HG03103 (cell line): ENCODE results near the gene CSNK2B.

ENCODE experiments used
- ATAC-seq: cut with Tn5 transposase; IDR thresholded peaks from one replicate; pipeline ENCODE4 v1.9.1; 2021; ENCODE audit warnings: low read depth; ENCODE audit not compliant: unreplicated experiment

CSNK2B gene

DNA sequence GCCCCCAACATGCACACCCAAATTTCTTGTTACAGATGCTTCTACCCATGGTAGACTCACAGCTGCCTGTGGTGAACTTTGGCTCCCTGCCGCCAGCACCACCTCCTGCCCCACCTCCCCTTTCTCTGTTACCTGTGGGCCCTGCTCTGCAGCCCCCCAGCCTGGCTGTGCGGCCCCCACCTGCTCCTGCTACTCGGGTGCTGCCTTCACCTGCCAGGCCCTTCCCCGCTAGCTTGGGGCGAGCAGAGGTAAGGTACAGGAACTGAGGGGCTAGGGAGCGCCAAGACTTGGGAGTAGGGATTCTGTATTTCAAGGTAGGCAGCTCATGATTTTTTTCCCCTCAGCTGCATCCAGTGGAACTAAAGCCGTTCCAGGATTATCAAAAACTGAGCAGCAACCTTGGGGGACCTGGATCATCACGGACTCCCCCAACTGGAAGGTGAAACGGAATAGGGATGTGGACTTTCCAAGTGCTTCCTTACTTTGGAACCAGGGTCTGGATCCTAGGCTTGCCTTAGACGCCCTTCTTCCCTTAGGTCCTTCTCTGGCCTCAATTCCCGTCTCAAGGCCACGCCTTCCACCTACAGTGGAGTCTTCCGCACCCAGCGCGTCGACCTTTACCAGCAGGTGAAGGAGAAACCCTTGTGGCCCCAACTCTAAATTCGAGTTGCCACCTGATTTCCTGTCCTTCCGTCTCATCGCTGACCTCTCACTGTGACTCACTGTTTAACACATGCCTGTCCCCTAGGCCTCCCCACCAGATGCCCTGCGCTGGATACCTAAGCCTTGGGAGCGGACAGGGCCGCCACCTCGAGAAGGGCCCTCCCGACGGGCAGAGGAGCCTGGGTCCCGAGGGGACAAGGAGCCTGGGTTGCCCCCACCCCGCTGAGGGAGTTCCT, 28.9 kb upstream of the CSNK2B start:
- no peak for ATAC-seq

DNA sequence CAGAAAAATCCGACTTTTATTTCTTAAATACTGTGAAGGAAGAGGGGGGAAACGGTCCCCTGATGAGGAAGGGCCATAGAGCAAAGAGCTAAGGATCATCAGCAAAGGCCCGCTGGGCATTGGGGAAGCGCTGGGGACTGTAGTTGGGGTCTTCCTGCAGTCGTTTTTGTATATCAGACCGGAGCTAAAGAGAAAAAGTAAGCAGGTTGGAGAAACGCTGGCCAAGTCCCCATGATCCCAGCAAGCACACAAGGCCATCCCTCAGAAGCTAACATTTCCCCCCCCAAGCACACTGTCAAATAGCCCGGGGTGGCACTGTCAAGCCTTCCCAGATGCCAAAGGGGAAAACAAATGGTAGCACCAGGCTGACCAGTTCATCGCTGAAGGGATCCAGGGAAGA, 26.8 kb upstream of the CSNK2B start:
- no peak for ATAC-seq

DNA sequence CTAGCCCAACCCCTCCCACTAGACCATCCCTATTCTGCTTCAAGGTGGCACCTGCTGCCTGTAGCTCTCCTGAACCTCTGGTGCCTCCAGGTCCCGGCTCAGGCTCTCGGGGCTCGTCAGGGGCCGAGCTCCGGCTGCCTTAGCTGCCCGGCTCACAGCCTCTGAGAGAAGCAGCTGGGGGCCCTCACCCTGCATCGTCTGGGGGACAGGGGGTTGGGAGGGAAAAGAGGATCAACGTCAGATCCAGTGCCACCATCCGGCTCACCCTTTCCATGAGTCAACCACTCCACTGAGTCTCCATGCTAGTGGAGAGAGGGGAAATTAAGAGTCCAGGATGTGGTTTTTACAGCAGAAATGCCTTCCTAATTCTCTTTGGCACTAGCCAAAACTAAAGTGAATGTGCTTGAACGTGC, 26.4 kb upstream of the CSNK2B start:
- no peak for ATAC-seq

DNA sequence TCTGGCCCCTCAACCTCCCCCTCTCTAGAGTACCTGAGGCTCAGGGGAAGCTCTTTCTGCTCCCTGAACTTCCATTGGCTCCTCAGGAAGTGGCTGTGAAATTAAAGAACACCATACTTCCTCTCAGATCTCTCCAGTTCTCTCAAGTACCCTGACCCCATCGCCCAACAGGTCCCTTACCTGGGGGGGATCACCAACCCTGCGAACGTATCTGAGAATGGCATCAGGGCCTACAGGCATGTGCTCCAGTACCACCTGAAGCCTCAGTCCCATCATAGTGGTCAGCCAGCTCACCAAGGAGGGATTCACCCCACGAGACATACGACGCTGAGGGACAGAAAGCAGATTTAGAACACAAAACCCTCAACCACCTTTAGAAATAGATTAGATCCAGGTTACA, 25.3 kb upstream of the CSNK2B start:
- no peak for ATAC-seq

DNA sequence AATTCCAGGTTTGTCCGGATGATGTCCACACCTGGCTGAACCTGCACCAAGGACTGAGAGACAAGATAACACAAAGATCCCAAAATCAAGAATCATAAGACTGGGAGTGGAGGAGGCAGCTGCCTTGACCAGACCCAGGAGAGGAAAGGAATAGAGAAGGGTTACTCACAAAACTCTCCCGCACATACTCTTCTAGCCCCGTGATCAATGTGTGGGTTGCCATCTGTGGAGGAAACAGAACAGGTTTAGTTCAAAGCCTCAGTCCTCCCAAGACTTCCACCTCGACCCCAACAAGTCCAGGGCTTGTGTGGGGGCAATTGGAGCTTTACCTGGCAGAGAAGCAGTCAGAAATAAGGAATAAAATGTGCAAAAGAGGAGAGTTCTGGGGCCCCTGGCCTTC, 24.5 kb upstream of the CSNK2B start:
- ATAC-seq, result no peak

DNA sequence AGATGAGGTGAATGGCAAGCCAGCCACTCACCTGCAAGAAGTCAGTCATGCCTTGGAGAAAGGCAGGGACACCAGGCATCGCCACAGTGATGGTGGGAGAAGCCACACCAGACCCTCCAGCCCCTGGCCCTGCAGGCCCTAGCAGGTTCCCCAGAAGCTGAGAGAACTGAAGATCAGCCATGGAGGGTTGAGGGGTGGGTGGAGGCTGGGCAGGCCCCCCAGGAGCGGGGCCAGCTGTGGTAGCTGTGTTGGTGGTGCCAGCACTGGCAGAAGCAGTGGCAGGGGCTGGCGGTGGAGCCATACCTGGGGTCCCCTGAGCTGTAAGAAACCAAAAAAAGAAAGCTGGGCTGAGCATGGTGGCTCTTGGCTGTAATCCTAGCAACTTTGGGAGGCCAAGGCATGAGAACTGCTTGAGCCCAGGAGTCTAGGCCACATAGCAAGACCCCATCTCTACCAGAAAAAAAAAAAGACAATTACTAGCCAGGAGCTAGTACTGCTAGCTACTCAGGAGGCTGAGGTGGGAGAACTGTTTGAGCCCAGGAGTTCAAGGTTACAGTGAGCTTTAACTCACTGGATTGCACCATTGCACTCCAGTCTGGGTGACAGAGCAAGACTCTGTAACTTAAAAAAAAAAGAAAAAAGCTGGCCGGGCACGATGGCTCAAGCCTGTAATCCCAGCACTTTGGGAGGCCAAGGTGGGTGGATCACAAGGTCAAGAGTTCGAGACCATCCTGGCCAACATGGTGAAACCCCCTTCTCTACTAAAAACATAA, 22.9 kb upstream of the CSNK2B start:
- ATAC-seq, result no peak

DNA sequence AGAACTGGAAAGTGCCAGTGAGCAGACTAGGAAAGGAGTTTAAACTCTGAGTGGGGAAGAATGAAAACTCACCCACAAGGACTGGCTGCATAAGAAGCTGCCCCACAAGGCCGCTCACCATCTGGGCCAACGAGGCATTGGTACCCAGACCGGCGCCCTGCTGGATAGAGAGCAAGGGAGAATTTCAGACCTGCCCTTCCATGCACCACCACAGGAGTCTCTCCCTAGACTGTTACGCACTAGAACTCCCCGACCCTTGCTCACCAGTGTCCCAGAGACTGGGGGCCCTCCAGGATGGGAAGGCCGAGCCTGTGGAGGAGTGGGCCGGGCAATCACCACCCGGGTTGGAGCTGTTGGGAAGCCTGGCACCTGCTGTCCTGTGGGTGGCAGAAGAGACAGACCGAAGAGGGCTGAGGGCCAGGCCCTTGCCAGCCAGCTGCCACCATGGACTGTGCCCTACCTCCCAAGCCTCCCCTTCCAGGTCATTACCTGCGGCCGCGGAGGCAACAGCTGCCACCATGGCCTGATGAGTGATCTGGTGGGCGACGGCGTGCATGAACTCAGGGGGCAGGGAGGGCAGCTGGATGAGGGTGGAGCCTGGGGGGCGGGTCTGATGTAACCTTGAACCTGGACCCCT, 21.9 kb upstream of the CSNK2B start:
- ATAC-seq, result no peak

DNA sequence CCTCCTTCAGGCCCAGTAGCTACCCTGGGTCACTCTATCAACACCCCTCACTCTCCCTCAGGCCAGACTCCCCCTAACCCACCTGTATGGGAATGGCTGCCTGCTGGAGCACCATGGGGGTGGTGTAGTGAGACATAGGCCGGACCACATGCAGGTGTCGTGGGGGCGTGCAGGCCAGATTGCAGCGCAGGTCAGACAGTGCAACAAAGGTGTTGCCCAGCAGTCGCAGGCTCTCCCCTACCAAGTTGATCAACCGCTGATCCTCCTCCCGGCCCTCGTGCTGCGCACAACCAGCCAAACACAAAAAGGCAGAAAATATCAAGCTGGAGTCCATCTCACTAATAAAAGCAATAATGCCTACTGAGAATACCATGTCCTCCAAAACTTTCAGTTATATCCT, 20.6 kb upstream of the CSNK2B start:
- ATAC-seq, result no peak

DNA sequence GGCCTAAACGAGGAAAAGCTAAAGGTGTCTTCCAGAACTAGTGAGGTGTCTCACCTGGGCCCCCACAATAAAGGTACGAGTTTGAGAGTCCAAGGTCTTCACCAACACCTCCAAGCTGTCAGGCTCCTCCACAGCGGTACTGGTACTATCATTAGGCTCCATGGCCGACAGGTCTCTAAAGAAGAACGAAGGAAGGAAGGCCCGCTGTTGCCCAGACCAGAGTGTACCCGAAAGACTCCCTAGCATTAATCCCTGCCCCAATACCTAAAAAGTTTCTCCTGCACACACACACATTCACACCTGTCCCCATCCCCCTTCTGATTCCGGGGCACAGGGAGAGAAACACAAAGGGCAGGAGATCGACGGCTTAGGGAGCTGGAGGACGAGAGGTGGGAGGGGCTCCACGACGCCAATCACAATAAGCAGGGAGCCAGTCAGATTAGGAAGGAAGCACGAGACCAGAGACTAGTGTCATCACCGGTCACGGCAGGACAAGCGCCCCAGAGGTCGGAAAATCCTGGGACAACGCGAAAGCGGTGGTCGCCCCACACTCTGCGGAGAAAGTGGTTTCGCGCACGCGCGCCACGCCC, 14.2 kb upstream of the CSNK2B start:
- ATAC-seq, result peak; percentile 26

DNA sequence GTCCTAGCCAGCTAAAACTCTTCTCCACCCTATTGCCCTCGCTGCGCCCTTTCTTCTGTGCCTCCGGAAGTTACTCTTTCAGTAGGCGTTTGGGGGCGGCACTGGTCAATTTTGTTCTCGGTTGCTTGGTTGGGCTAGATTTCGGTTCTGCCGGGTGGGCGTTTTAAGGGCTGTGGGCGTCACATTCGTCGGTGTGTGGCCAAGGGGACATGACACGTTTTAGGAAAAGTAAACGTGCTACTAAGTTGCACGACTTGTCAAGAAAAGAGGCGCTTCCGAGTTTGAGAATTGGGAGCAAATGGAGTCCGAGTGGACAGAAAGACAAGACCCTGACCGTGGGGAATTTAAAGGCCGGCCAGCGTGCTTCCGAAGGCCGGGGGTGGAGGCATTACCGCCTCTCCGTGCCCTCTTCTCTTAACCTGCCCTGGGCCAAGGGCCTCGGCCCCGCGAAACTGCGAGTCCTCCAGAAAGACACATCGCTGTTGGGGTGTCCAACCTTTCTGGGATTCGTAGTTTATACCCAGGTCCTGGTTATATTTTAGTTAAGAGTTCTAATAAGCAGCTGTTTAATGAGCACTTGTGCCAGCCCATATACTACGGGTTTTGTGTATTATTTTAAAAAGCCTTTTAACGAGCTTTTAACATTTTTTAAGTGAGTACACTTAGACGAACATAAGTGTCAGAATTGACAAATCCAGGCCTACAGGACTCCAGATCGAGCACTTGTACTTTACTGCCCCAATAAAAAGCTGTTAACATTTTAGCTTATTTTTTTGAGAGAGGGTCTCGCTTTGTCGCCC, 12.8 kb upstream of the CSNK2B start:
- ATAC-seq, result peak; percentile 49

DNA sequence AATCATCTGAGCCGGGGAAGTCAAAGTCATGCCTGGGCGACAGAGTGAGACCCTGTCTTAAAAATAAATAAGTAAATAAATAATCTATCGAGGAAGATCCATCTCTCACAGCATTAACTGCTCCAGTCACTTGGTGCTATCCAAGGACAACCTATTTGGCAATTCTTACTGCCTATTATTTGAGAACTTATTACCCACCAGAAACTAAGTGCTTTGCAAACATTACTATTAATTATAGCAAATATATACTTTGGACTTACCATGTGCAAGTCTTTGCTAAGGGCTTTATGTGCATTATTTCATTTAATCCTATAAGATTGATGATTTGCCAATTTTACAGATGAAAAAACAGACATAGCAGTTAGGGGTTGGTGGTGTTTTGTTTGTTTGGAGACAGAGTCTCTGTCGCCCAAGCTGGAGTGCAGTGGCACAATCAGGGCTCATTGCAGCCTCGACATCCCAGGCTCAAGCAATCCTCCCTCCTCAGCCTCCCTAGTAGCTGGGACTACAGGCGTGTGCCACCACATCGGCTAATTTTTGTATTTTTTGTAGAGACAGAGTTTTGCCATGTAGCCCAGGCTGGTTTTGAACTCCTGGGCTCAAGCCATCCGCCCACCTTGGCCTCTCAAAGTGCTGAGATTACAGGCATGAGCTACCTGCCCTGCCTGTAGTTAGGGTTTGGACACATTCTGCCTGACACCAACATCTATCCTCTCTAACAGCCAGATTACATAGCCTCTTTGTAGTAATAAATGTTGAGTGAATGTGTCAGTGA, 11.1 kb upstream of the CSNK2B start:
- no peak for ATAC-seq

DNA sequence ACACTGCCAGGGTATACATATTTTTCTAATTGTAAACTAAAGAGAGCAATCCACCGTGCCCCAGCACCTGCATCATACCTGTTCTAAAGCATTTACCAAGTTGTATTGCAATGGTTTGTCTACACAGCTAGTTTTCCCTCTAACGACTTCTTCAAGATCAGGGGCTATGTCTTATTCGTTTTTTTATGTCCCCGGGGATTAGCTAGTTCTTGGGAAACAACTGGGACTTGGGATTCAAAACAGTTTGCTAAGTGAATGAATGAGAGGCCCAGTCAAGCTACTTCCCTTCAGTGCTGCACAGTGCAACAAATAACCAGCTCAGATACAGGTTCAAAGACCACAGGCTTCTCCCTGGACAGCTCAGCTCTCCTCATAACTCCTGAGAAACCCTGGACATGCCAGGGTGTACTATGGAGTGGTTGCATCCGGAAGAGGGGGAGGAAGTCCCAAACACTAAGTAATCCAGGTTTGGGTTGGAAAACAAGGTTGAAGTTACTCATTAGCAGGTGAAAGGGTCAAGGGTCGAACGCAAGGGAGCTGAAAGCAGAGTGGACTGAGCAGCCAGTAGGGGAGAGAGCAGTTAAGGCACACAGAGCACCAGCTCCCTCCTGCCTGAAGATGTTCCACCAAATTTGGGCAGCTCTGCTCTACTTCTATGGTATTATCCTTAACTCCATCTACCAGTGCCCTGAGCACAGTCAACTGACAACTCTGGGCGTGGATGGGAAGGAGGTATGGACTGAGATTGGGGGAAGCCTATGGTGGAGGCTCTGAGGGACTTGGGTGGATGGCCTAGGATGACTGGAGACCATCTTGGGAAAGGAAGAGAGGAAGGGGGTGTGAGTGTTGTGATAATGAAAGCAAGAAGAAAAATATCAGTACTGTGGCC, 10.3 kb upstream of the CSNK2B start, which contains the start of gene APOM:
Gene APOM, plus strand, starts transcription at position 546 of the 889 bp plus-strand sequence. Its CDS starts 73 bp downstream, at position 619.
- no peak for ATAC-seq

DNA sequence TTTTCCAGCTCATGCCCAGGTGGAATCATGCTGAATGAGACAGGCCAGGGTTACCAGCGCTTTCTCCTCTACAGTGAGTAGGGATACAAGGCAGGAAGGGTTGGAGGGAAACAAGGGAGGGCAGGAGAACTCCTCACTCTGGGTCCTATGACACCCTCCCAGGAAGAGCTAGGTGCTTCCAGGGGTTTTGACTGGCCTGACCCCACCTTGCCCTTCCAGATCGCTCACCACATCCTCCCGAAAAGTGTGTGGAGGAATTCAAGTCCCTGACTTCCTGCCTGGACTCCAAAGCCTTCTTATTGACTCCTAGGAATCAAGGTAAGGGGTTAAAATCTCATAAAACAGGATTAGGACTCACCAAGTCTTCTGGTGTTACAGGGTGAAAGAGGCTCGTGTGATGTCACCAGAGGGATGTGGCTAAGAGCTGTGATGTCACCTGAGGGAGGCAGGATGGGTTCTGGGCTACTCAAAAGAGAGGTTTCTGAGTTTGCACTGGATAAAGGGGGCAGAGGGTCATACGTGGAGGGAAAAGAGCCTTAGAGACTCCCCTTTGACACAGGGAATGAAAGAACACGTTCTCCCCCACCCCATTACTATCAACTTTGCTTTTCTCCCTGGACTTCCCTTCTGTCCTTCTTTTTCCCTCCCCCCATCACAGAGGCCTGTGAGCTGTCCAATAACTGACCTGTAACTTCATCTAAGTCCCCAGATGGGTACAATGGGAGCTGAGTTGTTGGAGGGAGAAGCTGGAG, 8.3 kb upstream of the CSNK2B start:
- no peak for ATAC-seq

DNA sequence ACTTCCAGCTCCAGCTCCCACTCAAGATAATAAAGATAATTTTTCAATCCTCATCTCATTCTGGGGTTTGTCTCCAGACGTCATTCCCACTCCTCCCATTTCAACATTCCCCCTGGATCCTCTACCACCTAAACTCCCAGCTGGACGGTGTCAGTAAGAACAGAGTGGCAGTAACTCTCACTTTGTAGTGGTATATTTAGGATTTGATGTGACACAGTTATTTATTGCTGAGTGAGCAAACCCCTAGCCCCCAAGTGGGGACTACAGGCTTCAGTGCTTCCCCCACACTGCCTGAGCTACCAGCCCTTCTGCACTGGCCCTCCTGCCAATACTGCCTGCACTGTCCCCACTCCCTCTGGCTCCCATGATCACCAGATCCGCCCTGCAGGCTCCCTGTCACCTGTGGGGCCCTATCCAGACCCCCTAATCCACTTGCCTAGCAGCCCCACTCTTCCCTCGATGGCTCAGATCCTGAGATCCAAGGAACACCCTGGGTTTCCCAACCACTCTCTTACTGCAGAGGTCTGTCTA, 7.7 kb upstream of the CSNK2B start:
- ATAC-seq, result no peak

DNA sequence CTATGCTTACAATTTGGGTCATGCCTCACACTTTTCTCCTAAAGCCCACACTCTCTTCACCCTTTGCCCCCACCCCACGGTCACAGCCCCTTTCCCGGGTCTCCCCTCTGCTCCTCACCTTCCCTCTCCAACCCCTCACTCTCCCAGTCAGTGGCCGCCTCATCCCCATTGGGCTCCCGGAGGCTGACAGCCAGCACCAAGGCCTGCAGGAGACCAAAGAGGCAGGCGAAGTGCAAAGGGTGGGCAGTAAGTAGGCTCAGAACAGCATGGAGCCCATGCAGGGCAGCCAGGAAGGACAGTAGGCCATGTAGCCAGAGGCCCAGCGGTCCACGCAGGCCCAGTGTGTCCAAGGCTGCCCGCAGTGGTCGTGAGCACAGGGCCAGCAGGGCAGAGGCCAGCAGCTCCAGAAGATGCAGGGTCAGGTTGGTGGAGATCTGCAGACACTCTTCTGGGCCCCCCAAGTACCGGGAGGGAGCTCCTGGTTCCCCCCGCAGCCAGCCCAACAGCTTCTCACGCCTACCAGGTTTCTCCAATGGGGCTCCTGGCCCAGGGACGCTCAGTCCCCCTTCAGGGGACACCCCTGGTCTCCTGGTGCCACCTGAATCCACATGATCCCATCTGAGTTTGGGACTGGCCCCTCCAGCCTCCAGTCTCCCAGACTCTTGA, 6.8 kb upstream of the CSNK2B start:
- no peak for ATAC-seq

DNA sequence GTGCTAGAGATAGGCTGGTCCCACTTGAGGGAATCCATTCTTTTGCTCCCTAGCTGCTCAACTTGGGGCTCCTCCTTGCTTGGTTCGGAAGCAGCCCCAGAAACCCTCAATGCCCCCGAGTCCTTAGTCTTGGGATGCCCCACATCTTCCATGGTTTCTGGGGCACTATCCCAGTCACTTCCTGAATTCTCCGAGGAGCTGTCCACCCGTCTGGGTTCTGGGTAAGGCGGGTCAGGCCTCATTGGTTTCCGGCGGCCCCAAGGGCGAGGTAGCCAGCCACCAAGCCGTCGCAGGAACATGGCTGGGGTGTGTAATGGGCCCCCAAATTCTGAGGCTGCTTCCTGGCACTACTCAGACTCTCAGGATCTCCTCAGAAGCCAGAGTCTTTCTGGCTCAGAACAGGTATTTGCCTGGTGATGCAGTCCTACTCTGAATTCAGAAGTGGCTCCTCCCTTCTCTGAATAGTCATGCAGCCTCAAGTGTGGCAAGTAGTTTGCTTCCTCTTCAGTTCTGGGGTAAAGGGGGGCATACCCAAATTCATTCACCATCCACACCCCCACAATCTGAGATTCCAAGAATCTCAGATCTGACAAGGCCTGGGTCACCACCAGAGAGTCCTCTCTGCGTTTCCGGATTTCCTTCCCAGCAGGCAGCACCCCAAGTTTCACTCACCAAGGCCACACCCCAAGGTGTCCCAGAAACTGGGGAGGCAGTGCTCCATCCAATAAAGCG, 6.1 kb upstream of the CSNK2B start:
- ATAC-seq, result no peak
